Measurements from ENCODE around the gene C1QTNF6. TPM values are rescaled to one million over a fixed set of nuclear protein-coding genes. Genes with fewer than 3 reads are reported as not detected.

Gene C1QTNF6
- total and polyA plus RNA-seq, 4 donors: 3.1 to 4.5 (median 4.0) TPM

DNA sequence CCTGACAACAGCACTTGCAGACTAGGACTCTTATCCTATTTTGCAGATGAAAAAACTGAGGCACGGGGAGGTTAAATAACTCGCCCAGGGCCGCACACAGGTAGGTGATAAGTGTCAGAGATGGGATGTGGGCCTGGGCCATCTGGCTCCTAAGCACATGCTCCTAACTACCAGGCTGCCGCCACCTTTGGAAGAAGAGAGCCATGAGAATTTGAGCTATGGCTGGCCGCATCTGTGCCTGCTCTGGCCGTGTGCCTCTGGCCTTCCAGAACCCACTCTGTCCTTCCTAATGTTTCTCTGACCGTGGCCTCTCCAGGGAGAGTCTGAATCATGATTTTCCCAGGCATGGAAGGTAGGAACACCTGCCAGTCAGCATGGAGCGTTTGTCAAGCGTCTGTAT lies 23.0 kb downstream of the C1QTNF6 start:
- 90% methylated on average over 9 of the region's 9 CpGs for WGBS
- H3K27ac ChIP-seq (ENCODE audit: low read depth in 1 of 2, low read length in 2 of 2): no peak overlapping the region
- DNase-seq (ENCODE audit: low spot score): no peak

DNA sequence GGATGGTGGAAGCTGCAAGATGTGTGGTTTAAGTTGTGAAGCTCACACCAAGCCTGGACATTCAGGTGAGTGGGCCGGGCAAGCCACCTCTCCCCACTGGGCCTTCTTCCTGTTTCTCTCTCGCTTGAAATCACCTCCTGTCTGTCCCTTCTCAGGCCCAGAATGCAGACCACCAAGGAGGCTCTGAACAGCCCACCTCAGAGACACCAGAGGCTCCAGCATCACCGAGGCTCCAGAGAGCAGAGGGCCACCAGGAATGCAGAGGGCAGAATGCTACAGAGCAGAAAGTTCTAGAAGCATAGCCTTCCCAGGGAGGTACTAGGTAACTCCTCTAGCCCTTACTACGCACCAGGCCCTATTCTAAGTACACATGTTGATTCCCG lies 23.6 kb downstream of the C1QTNF6 start:
- 69% methylated on average over 5 of the region's 5 CpGs for WGBS
- no peaks in the 10 kb centered on the region for H3K27me3 ChIP-seq (ENCODE audit: control insufficient read depth in 4 of 4, insufficient read depth in 4 of 4, low read length in 3 of 4)
- H3K27ac ChIP-seq (ENCODE audit: low read depth in 1 of 2, low read length in 2 of 2): no peak overlapping the region
- no peak for DNase-seq (ENCODE audit: low spot score)
- no peak overlapping the region for H3K4me3 ChIP-seq (ENCODE audit: low read depth in 1 of 3, low read length in 3 of 3)
- peaks cover 4 to 21% (median 15%) of the 10 kb centered on the region in 4 donors for H3K4me1 ChIP-seq (ENCODE audit: control insufficient read depth in 4 of 4, insufficient read depth in 4 of 4, low read length in 3 of 4)
- no peak for TF ChIP-seq YY1 (IDR thresholded peaks at IDR 0.05)
- TF ChIP-seq, protein P1, sequence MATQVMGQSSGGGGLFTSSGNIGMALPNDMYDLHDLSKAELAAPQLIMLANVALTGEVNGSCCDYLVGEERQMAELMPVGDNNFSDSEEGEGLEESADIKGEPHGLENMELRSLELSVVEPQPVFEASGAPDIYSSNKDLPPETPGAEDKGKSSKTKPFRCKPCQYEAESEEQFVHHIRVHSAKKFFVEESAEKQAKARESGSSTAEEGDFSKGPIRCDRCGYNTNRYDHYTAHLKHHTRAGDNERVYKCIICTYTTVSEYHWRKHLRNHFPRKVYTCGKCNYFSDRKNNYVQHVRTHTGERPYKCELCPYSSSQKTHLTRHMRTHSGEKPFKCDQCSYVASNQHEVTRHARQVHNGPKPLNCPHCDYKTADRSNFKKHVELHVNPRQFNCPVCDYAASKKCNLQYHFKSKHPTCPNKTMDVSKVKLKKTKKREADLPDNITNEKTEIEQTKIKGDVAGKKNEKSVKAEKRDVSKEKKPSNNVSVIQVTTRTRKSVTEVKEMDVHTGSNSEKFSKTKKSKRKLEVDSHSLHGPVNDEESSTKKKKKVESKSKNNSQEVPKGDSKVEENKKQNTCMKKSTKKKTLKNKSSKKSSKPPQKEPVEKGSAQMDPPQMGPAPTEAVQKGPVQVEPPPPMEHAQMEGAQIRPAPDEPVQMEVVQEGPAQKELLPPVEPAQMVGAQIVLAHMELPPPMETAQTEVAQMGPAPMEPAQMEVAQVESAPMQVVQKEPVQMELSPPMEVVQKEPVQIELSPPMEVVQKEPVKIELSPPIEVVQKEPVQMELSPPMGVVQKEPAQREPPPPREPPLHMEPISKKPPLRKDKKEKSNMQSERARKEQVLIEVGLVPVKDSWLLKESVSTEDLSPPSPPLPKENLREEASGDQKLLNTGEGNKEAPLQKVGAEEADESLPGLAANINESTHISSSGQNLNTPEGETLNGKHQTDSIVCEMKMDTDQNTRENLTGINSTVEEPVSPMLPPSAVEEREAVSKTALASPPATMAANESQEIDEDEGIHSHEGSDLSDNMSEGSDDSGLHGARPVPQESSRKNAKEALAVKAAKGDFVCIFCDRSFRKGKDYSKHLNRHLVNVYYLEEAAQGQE (IDR thresholded peaks at IDR 0.05): no peak
- TF ChIP-seq TAF1 (conservative IDR thresholded peaks at IDR 0.05): no peak
- no peak for TF ChIP-seq HNF4G (IDR thresholded peaks at IDR 0.05)
- H3K9me3 ChIP-seq (ENCODE audit: control insufficient read depth in 4 of 4, low read length in 3 of 4): no peaks in the 10 kb centered on the region
- no peak overlapping the region for H3K9ac ChIP-seq (ENCODE audit: low read depth in 1 of 2, low read length in 2 of 2)
- H3K36me3 ChIP-seq (ENCODE audit: control insufficient read depth in 4 of 4, insufficient read depth in 3 of 4, low read depth in 1 of 4, low read length in 3 of 4): no peaks in the 10 kb centered on the region

More for the DNA sequence above, 23.0 kb downstream of the C1QTNF6 start:
- TF ChIP-seq FOXA1 (IDR thresholded peaks at IDR 0.05): no peak
- TF ChIP-seq, protein P1 (IDR thresholded peaks at IDR 0.05): no peak
- no peak for TF ChIP-seq YY1 (IDR thresholded peaks at IDR 0.05)
- H3K27me3 ChIP-seq (ENCODE audit: control insufficient read depth in 4 of 4, insufficient read depth in 4 of 4, low read length in 3 of 4): no peaks in the 10 kb centered on the region
- H3K9ac ChIP-seq (ENCODE audit: low read depth in 1 of 2, low read length in 2 of 2): no peak overlapping the region
- no peaks in the 10 kb centered on the region for H3K9me3 ChIP-seq (ENCODE audit: control insufficient read depth in 4 of 4, low read length in 3 of 4)
- no peak overlapping the region for H3K4me3 ChIP-seq (ENCODE audit: low read depth in 1 of 3, low read length in 3 of 3)
- no peaks in the 10 kb centered on the region for H3K36me3 ChIP-seq (ENCODE audit: control insufficient read depth in 4 of 4, insufficient read depth in 3 of 4, low read depth in 1 of 4, low read length in 3 of 4)
- peaks cover 4 to 21% (median 15%) of the 10 kb centered on the region in 4 donors for H3K4me1 ChIP-seq (ENCODE audit: control insufficient read depth in 4 of 4, insufficient read depth in 4 of 4, low read length in 3 of 4)

DNA sequence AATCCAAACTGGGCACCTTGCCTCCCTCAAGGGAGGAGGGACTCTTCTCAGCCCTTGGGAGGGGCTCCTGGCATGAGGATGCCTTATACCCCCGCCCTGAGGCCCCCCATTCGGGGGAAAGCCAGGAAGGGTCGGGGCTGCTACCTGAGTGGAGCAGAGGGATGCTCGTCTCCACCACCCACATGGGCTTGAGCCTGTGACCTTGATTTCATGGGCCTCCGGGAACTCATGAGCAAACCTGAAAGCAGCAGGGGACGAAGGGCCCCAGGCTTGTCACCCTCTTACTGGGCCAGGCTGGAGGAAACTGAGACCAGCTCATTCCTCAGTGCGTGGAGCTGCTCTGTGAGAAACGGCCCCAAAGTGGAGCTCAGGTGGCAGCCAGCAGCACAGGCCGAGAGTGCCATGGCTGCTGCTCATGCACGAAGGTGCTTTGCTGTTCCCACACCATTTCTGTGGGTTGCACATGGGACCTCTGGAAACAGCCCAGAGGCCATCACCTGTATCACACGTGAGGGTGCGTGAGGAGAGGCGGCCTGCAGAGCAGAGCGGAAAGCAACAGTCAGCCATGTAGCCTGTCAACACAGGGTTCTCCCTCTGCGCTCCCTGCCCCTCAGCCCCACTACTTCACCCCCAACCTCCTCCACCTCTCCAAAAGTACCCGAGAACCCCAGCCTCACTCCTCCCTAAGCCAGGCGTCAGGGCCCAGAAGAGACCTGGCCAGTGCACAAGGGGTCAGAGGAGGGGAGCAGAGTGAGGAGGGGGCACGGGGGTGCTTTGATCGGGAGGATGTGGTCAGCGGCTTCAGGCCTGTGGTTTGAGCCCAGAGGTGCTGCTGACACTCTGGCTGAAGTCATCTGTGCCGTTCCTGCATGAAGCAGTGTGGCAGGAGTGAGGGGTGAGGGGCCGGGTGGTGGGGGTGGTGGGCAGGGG lies 24.2 kb downstream of the C1QTNF6 start:
- Histone ChIP-seq H3K9me3 (ENCODE audit: control insufficient read depth in 4 of 4, low read length in 3 of 4) (no peaks in the 10 kb centered on the region), H3K9ac (ENCODE audit: low read depth in 1 of 2, low read length in 2 of 2) (no peak overlapping the region), H3K27me3 (ENCODE audit: control insufficient read depth in 4 of 4, insufficient read depth in 4 of 4, low read length in 3 of 4) (no peaks in the 10 kb centered on the region), H3K36me3 (ENCODE audit: control insufficient read depth in 4 of 4, insufficient read depth in 3 of 4, low read depth in 1 of 4, low read length in 3 of 4) (no peaks in the 10 kb centered on the region), H3K27ac (ENCODE audit: low read depth in 1 of 2, low read length in 2 of 2) (no peak overlapping the region), H3K4me3 (ENCODE audit: low read depth in 1 of 3, low read length in 3 of 3) (no peak overlapping the region), H3K4me1 (ENCODE audit: control insufficient read depth in 4 of 4, insufficient read depth in 4 of 4, low read length in 3 of 4) (peaks cover 4 to 21% (median 15%) of the 10 kb centered on the region in 4 donors)
- no peak for DNase-seq (ENCODE audit: low spot score)
- 88% methylated on average over 22 of the region's 22 CpGs for WGBS
- TF ChIP-seq TAF1 (conservative IDR thresholded peaks at IDR 0.05) (no peak), RAD21 (IDR thresholded peaks at IDR 0.05) (no peak), EGR1 (IDR thresholded peaks at IDR 0.05; ENCODE audit: low read depth in 2 of 2) (no peak), YY1 (IDR thresholded peaks at IDR 0.05) (no peak), NR2F2 (IDR thresholded peaks at IDR 0.05) (no peak)
- TF ChIP-seq, protein P2, sequence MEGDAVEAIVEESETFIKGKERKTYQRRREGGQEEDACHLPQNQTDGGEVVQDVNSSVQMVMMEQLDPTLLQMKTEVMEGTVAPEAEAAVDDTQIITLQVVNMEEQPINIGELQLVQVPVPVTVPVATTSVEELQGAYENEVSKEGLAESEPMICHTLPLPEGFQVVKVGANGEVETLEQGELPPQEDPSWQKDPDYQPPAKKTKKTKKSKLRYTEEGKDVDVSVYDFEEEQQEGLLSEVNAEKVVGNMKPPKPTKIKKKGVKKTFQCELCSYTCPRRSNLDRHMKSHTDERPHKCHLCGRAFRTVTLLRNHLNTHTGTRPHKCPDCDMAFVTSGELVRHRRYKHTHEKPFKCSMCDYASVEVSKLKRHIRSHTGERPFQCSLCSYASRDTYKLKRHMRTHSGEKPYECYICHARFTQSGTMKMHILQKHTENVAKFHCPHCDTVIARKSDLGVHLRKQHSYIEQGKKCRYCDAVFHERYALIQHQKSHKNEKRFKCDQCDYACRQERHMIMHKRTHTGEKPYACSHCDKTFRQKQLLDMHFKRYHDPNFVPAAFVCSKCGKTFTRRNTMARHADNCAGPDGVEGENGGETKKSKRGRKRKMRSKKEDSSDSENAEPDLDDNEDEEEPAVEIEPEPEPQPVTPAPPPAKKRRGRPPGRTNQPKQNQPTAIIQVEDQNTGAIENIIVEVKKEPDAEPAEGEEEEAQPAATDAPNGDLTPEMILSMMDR (IDR thresholded peaks at IDR 0.05; ENCODE audit: low read depth, low read length, missing input control): no peak
- TF ChIP-seq, protein P3, sequence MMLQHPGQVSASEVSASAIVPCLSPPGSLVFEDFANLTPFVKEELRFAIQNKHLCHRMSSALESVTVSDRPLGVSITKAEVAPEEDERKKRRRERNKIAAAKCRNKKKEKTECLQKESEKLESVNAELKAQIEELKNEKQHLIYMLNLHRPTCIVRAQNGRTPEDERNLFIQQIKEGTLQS (IDR thresholded peaks at IDR 0.05): no peak
- TF ChIP-seq, protein P4, sequence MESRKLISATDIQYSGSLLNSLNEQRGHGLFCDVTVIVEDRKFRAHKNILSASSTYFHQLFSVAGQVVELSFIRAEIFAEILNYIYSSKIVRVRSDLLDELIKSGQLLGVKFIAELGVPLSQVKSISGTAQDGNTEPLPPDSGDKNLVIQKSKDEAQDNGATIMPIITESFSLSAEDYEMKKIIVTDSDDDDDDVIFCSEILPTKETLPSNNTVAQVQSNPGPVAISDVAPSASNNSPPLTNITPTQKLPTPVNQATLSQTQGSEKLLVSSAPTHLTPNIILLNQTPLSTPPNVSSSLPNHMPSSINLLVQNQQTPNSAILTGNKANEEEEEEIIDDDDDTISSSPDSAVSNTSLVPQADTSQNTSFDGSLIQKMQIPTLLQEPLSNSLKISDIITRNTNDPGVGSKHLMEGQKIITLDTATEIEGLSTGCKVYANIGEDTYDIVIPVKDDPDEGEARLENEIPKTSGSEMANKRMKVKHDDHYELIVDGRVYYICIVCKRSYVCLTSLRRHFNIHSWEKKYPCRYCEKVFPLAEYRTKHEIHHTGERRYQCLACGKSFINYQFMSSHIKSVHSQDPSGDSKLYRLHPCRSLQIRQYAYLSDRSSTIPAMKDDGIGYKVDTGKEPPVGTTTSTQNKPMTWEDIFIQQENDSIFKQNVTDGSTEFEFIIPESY (IDR thresholded peaks at IDR 0.05): no peak
- TF ChIP-seq, protein P5, sequence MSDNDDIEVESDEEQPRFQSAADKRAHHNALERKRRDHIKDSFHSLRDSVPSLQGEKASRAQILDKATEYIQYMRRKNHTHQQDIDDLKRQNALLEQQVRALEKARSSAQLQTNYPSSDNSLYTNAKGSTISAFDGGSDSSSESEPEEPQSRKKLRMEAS (IDR thresholded peaks at IDR 0.05): no peak
